RPMI8226 (cell line): ENCODE measurements around the gene MRGPRF.
"Not testable (repeated sequence)": the region's sequence is repeated elsewhere in the genome, so short reads cannot be mapped to it uniquely, and the experiment has no call there.

Source experiments
- DNase-seq: peaks from one replicate; pipeline ENCODE4 v3.0.0-alpha.2; 2015

Gene MRGPRF

DNA sequence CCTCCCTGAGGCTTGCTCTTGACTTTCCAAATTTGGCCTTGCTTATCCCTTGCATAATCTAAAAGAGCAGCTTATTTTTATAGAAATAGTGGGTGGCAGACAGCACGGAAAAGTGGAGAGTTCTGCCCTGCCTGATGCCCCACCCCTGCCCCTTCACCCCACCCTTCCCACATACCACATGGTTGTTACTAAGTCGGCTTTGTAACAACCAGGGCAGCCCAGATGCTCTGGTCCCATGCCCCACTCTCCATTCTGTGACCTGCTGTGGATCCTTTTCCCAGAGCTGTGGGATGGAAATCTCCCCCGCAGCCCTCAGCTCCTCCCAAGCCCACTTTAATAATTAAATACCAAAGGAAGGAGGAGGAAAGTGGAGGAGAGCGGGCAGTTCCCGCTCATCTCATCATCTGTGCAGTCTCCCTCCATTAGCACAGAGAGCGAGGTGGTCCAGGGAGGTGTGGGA, 10.9 kb downstream of the MRGPRF start:
- no peak for DNase-seq

- no peak for DNase-seq
Observed at GRCh38 chr11:69001243-69002081, 11.6 kb downstream of the MRGPRF start.

DNA sequence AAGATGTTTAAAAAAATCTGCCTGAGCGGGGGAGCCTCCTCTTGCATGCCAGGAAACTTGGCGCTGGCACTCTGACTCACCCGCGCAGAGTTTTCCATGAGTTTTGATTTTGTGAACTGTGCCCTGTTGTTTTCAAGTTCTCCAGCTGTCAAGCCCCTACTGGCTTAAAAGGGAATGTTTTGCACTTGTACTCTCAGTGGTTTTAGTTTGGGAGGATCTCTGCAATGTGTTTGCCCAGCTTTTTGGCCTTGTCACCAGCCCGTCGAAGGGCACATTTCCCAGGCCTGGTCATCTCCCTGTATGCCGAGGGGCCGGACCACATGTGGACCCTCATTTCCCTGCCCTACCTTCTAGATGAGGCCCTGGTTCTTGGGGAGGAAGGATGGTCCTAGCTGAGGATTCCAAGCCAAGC, 12.2 kb downstream of the MRGPRF start:
- peak; percentile 54 for DNase-seq

- no peak for DNase-seq
Observed at GRCh38 chr11:69000391-69000790, 12.7 kb downstream of the MRGPRF start.

DNA sequence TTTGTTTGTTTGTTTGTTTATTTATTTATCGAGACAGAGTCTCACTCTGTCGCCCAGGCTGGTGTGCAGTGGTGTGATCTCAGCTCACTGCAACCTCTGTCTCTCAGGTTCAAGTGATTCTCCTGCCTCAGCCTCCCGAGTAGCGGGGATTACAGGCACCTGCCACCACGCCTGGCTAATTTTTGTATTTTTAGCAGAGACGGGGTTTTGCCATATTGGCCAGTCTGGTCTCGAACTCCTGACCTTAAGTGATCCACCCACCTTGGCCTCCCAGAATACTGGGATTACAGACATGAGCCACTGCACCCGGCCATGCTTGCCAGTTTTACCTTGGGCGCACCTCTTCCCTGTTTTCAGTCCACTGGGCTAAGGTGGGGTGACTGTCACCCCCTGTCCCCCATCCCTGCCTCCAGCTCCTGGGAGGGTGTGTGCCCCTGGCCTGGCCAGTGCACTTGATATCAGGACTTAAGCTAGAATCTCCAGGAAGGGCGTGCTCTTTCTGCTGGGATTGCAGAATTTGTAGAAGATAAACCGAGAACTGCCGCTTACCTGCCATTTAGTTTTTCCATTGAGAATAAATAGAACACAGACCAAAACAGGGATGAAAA, 13.2 kb downstream of the MRGPRF start:
- DNase-seq: not testable (repeated sequence)

DNA sequence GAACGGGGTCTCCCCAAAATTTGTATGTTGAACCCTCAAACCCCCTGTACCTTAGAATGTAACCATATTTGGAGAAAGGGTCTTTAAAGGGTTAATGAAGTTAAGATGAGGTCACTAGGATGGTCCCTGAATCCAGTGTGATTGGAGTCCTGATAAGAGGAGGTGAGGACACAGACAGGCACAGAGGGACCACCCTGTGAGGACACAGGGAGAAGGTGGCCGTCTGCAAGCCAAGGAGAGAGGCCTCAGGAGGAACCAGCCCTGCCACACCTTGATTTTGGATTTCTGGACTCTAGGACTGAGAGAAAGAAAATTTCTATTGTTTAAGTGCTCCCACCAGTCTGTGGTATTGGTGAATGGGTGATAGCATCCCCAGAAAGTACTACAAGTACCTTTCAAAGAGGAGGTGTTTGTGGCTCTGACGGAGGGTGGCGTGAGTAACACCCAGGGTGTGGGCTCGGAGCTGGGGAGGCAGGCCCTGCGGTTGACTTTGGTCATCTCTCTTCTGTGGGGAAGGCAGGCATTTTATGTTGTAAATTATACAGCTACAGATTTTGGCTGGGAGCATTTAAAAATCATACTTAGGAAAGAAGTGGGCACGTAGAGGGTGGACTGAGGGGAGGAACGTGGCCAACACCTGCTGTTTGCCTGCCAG, 13.8 kb downstream of the MRGPRF start:
- DNase-seq: no peak

GRCh38 chr11:68998390-68998911, 14.6 kb downstream of the MRGPRF start:
- peak; percentile 86 for DNase-seq

GRCh38 chr11:68997995-68998348, 15.1 kb downstream of the MRGPRF start:
- no peak for DNase-seq

- no peak for DNase-seq
Observed at GRCh38 chr11:68997124-68997994, 15.7 kb downstream of the MRGPRF start.

- DNase-seq: no peak
Observed at GRCh38 chr11:68996376-68997123, 16.5 kb downstream of the MRGPRF start.

DNA sequence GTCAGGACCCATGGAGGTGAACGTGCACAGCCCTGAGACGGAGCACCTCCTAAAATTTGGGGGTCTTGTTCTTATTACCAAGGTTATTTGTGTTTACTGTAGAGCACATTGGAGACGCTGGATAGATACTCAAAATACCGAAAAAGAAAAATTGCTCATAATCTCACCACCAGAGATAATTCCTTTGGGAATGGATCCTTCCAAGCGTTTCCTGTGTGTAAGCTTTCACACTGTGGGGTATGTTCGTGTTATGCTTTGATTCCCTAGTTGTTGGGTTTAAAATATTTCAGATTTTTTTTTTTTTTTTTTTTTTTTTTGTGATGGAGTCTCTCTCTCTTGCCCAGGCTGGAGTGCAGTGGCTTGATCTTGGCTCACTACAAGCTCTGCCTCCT, 18.2 kb downstream of the MRGPRF start:
- no peak for DNase-seq

DNA sequence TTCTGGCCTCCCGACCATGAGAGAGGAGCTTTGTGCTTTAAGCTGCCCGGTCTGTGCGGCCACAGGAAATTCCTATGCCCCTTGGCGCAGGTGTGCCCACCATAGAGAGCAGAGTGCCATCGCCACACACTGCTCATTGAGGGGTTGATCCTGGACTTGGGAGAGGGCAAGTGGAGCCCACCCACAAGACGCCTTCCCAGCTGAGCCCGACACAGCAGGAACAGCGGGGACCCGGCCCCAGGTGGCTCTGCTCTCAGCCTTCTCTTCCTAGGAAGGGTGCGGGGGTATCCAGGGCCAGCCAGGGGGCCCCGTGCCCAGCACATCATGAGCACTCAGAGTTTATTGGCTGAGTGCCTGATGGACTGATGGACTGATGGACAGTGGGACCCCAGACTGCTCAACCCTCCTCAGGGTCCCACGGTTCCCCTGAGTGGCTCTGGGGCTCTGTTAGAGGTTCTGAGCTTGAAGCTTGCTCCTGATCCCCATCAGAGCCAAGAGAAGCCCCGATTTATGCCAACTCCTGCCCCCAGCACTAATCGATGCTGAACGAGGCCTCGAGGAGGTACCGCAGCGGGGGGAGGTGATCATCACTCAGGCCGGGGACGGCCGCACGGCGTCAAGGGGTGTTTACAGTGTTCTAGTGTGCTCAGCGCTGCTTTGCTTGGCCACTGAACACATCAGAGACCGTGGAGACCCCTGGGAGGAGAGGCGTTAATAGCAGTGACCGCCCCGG, 18.7 kb downstream of the MRGPRF start:
- DNase-seq: no peak

- no peak for DNase-seq
Observed at GRCh38 chr11:68993546-68993945, 19.5 kb downstream of the MRGPRF start.

DNA sequence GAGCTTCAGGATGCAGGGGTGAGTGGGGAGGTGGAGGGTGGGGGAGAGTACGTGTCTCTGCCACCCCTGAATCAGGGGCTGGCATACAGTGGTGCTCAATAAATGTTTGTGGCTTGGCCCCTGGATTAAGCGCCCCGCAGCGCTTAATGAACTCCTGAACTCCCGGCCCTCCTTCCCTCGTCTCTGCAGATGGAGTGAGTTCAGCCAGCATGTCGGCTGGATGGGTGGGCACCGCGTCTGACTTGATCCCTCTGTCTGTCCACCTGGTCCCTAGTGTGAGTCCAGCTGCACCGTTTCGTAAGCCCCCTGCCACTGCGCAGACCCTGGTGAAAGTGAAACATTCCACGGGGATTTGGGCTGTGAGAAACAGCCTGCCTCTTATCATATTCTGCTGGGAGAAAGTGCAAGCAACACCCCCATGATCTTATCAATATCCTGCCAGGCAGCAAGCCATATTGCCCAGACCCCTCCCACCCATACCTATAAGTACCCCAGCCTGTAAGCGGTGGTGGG, 20.2 kb downstream of the MRGPRF start:
- no peak for DNase-seq

- no peak for DNase-seq
Observed at GRCh38 chr11:68990995-68991780, 21.9 kb downstream of the MRGPRF start.

DNA sequence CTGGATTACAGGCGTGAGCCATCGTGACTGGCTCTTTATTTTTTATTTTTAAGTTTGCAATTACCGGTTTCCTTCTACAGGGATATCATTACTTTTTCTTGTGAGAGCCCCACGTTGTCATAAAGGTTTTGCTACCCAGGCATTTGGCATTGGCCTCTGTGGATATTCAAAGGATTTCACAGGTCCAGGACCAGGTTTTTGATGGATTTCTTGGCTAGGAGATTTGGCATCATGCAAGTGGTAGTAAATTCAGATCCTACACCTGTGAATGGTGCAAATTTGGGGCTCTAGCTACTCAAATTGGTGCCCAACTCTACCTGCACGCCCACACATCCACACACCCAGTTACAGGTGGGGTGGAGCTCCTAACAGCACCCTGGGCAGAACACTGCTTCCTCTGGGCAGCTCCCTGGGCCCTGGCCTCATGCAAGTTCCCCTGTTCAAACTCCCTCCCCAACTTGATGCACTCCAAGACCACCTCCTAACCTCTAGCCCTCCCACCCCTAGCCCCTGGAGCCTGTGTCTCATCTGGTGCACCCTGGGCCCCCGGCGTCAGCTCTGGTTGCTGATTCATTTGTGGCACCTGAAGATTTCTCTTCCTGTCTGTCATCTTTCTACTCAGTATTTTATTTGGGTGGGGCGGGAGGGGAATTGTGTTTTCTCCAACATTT, 23.0 kb downstream of the MRGPRF start:
- no peak for DNase-seq

DNA sequence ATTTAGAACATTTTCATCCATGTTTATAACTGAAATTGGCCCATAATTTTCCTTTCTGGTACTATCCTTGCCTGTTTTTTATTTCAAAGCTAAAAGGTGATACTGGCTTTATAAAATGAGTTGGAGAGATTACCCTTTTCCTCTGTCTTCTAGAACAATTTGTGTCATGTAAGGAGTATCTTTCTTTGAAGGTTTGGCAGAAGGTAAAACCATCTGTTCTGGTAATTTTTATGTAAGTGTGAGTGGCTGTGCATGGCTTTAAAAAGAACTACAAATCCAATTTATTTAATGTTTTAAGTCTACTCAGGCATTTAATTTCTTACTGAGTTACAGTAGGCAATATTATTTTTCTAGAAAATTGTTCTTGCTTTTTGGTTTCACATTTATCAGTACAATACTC, 24.6 kb downstream of the MRGPRF start:
- no peak for DNase-seq

GRCh38 chr11:68987211-68987610, 25.8 kb downstream of the MRGPRF start:
- no peak for DNase-seq

GRCh38 chr11:68983801-68984200, 29.2 kb downstream of the MRGPRF start:
- no peak for DNase-seq

DNA sequence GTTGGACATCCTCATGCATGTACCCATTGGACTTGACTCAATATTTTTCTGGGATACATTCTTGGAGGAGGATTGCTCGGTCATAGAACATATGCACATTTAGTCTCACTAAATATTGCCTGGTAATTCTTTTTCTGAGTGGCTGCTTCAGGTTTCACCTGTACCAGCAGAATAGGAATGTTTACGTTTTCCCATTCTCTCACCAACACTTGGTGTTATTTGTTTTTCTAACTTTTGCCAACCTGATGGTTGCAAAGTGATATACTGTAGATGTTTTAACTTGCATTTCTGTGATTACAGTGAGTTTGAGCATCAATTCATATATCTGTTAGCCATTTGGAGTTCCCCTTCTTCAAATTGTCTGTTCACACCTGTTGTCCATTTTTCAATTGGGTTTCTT, 30.9 kb downstream of the MRGPRF start:
- DNase-seq: no peak
